Mesodermal cell (in vitro differentiated cells): Measurements from ENCODE around the gene C16orf74. TPM values are rescaled to one million over a fixed set of nuclear protein-coding genes. Genes with fewer than 3 reads are reported as not detected.

ENCODE experiments used
- H3K27ac ChIP-seq: 2 replicates; pipeline ENCODE4 v1.7.0; 2013; ENCODE audit warnings: mild to moderate bottlenecking, low read depth, low read length, moderate library complexity; ENCODE audit not compliant: severe bottlenecking
- H3K36me3 ChIP-seq: 2 replicates; pipeline ENCODE4 v1.7.1; 2013; ENCODE audit warnings: mild to moderate bottlenecking, low read length, moderate library complexity; ENCODE audit not compliant: control insufficient read depth, insufficient read depth
- H3K4me1 ChIP-seq: one replicate; pipeline ENCODE4 v1.7.1; 2013; ENCODE audit warnings: mild to moderate bottlenecking, low read length; ENCODE audit not compliant: insufficient read depth, control insufficient read depth, poor library complexity, severe bottlenecking
- H3K4me3 ChIP-seq: 2 replicates; pipeline ENCODE4 v1.7.0; 2013; ENCODE audit warnings: low read length, control low read depth, mild to moderate bottlenecking; ENCODE audit not compliant: insufficient read depth, poor library complexity, severe bottlenecking; ENCODE audit errors: extremely low read depth
- H3K9me3 ChIP-seq: 2 replicates; pipeline ENCODE4 v1.7.1; 2013; ENCODE audit warnings: mild to moderate bottlenecking, low read length, moderate library complexity; ENCODE audit not compliant: control insufficient read depth
- WGBS, 2 experiments: methylation state at CpG; one replicate each; pipeline ENCODE4 v1.1.5; 2013; ENCODE audit warnings: missing lambda C conversion rate in 2 of 2; ENCODE audit not compliant: insufficient coverage in 2 of 2; 5-methylcytosine and 5-hydroxymethylcytosine counted together
- polyA plus RNA-seq, 2 experiments: library from polyadenylated mRNA; stranded (reverse); fragments of 50-300 nt; gene quantifications; one replicate each; pipeline ENCODE4 v1.2.3, GENCODE V29; 2013

The C16orf74 gene
- 4.1 TPM for polyA plus RNA-seq (2013, experiment 1 of 2)
- 2.3 TPM for polyA plus RNA-seq (2013, experiment 2 of 2)

DNA sequence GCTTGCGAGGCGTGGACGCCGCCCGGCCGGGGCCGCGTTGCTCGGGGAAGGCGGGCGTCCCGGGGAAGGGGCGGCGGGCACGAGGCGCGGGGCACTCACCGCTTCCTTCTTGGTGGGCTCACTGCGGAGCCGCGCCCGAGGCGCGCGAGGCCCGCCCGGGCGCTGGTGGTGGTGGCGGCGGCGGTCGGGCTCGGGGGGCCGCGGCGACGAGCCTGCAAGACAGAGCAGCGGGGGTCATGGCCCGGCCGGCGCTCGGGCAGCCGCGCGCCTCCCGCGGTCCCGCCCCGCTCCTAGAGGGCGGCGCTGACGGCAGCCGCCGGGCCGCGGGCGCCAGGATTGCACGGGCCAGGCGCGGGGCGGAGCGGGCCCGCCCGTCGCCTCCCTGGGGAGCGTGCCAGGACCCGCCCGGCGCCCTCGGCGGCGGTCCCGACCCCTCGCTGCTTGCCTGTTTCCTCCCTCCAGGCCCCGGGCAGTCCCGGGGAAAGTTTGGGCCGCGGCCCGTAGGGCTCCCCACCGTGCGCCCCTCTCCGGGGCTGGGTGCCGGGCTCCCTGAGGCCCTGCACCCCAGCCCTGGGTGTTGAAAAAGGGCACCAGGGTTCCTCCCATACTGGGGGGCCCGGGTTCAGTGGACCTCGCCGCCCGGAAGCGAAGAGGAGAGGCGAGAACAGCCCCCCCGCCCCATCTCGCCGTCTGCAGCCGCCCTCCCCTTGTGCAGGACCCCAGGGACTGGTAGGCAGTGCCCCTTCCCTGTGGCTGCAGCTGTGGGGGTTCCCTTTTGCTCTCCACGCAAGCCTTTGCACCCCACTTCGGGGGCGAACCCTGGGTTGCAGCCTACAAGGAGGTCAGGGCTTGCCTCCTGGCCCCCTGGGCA lies at the start of gene C16orf74:
Gene C16orf74, minus strand, starts transcription at position 270 of the 871 bp plus-strand sequence. CDS start 15,879 bp downstream, outside the sequence.
- no peaks in the 10 kb centered on the region for H3K36me3 ChIP-seq
- WGBS, 2 experiments, result 4 to 5% methylated on average over 62 to 79 of the region's 96 CpGs

DNA sequence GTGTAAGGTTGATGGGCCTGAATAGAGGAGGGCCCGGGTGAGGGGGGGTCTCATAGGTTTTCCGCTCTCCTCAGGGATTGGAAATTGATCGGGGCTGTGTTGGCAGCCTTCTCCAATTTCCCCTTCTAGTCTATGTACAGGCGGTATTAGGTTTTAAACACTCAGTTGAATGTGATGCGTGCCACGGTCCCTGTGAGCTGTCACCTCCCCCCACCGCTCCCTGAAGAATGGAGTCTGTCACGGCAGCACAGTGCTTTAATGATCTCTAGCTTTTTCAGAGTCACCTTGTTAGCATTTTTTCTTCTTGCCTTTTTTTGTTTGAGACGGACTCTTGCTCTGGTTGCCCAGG lies 49.4 kb upstream of the C16orf74 start:
- Histone ChIP-seq H3K9me3 (no peaks in the 10 kb centered on the region), H3K4me1 (peaks cover 12% of the 10 kb centered on the region), H3K36me3 (peaks cover 67% of the 10 kb centered on the region), H3K27ac (peak overlapping the region; percentile 75), H3K4me3 (peak overlapping the region; percentile 97)
- WGBS, 2 experiments, result 26 to 31% methylated on average over 7 of the region's 9 CpGs

More for the DNA sequence above, at the start of gene C16orf74:
- H3K4me3 ChIP-seq, result peak within 1 kb of the TSS; percentile 54
- H3K9me3 ChIP-seq, result no peaks in the 10 kb centered on the region
- H3K27ac ChIP-seq, result no peak within 1 kb of the TSS
- H3K4me1 ChIP-seq, result peaks cover 33% of the 10 kb centered on the region

- peaks cover 12% of the 10 kb centered on the region for H3K4me1 ChIP-seq
- H3K4me3 ChIP-seq, result peak within 1 kb of the TSS; percentile 97
- H3K27ac ChIP-seq, result peak within 1 kb of the TSS; percentile 81
- peaks cover 67% of the 10 kb centered on the region for H3K36me3 ChIP-seq
- WGBS, 2 experiments, result 0 to 1% methylated on average over 64 to 74 of the region's 87 CpGs
- H3K9me3 ChIP-seq, result no peaks in the 10 kb centered on the region
These were observed 48.8 kb upstream of the C16orf74 start, which contains the start of the genes COX4I1 and EMC8 for GRCh38 chr16:85799497-85800320. TSS of gene COX4I1 (plus strand) at chr16:85799695. CDS start at chr16:85801206, 1,511 bp downstream. TSS of gene EMC8 (minus strand) at chr16:85799544. CDS start at chr16:85799295, 249 bp downstream.

GRCh38 chr16:85798901-85799496 lies 48.1 kb upstream of the C16orf74 start:
- peak overlapping the region; percentile 81 for H3K27ac ChIP-seq
- H3K9me3 ChIP-seq, result no peaks in the 10 kb centered on the region
- WGBS, 2 experiments, result 0 to 1% methylated on average over 42 to 48 of the region's 51 CpGs
- H3K4me3 ChIP-seq, result peak overlapping the region; percentile 97
- H3K36me3 ChIP-seq, result peaks cover 69% of the 10 kb centered on the region
- peaks cover 12% of the 10 kb centered on the region for H3K4me1 ChIP-seq

GRCh38 chr16:85798283-85798776 lies 47.4 kb upstream of the C16orf74 start:
- Histone ChIP-seq H3K4me3 (peak overlapping the region; percentile 97), H3K27ac (no peak overlapping the region), H3K36me3 (peaks cover 69% of the 10 kb centered on the region), H3K9me3 (no peaks in the 10 kb centered on the region), H3K4me1 (peaks cover 12% of the 10 kb centered on the region)
- WGBS, 2 experiments, result 30 to 34% methylated on average over 15 to 16 of the region's 17 CpGs

DNA sequence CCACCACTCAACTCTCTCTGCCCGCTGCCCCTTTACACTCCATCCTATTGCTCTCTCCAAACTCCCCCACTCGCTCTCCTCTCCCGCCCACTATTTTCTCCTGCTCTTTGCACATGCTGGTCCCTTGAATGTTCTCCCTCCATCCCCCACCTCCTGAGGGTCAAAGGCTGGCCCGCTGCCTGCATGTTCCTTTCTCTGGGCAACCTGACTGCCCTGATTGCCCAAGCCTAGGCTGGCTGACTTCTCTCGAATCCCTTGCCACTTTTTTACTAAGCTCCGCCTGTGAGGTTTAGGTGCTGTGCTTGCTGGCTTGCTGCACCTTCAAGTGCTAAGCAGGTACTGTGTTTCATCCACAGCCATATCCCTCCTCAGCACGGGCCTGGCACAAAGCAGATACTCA lies 45.7 kb upstream of the C16orf74 start:
- peaks cover 69% of the 10 kb centered on the region for H3K36me3 ChIP-seq
- H3K4me1 ChIP-seq, result peaks cover 12% of the 10 kb centered on the region
- no peak overlapping the region for H3K27ac ChIP-seq
- H3K9me3 ChIP-seq, result peaks cover 4% of the 10 kb centered on the region
- H3K4me3 ChIP-seq, result no peak overlapping the region
- 90 to 93% methylated on average over 5 to 6 of the region's 7 CpGs for WGBS, 2 experiments

DNA sequence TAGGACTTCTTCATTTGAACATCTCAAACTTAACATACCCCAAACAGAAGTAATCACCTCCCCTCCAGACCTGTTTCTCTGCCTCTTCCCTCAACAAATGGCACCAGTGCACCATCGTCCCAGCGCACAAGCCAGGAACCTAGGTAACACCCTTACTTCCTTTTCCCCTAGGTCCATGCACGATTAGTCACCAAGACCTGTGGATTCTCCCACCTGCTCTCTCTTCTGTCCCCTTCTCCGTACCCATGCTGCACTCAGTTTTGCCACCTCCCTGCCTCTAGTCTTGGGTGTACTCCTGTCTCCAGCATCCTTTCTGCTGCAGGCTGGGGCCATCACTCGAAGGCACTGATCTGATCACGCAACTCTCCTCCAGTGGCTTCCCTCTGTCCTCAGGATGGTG lies 45.3 kb upstream of the C16orf74 start:
- Histone ChIP-seq H3K4me1 (peaks cover 12% of the 10 kb centered on the region), H3K27ac (no peak overlapping the region), H3K9me3 (peaks cover 4% of the 10 kb centered on the region), H3K36me3 (peaks cover 69% of the 10 kb centered on the region), H3K4me3 (no peak overlapping the region)
- 96% methylated on average over 6 of the region's 6 CpGs for WGBS, 2 experiments

GRCh38 chr16:85794696-85795095 lies 43.8 kb upstream of the C16orf74 start:
- no peak overlapping the region for H3K4me3 ChIP-seq
- H3K9me3 ChIP-seq, result peaks cover 4% of the 10 kb centered on the region
- WGBS, 2 experiments, result 90 to 97% methylated on average over 5 to 8 of the region's 8 CpGs
- peaks cover 3% of the 10 kb centered on the region for H3K4me1 ChIP-seq
- no peak overlapping the region for H3K27ac ChIP-seq
- peaks cover 77% of the 10 kb centered on the region for H3K36me3 ChIP-seq

- no peak overlapping the region for H3K4me3 ChIP-seq
- H3K9me3 ChIP-seq, result peaks cover 4% of the 10 kb centered on the region
- 100% methylated on average over 2 of the region's 5 CpGs; no CpG with 5 or more reads in 1 of the 2 experiments for WGBS, 2 experiments
- H3K36me3 ChIP-seq, result peaks cover 80% of the 10 kb centered on the region
- no peak overlapping the region for H3K27ac ChIP-seq
- peaks cover 3% of the 10 kb centered on the region for H3K4me1 ChIP-seq
These were observed 42.9 kb upstream of the C16orf74 start for GRCh38 chr16:85793662-85794298.

- Histone ChIP-seq H3K27ac (no peak overlapping the region), H3K4me3 (no peak overlapping the region), H3K4me1 (no peaks in the 10 kb centered on the region), H3K36me3 (peaks cover 86% of the 10 kb centered on the region), H3K9me3 (peaks cover 4% of the 10 kb centered on the region)
- 94% methylated on average over 3 of the region's 6 CpGs; no CpG with 5 or more reads in 1 of the 2 experiments for WGBS, 2 experiments
These were observed 38.9 kb upstream of the C16orf74 start for GRCh38 chr16:85789773-85790172.
